COLO668 (cell line): ENCODE data around the gene N4BP2L1.

Experiments used
- DNase-seq: peaks from one replicate; lab custom pipeline; 2025; ENCODE audit not compliant: unreplicated experiment; lab: John Stamatoyannopoulos, UW

Gene N4BP2L1

GRCh38 chr13:32427852-32428580 is at the start of gene N4BP2L1:
Gene N4BP2L1, minus strand, starts transcription at chr13:32428130. Its CDS starts 48 bp downstream, at chr13:32428082.
- DNase-seq = peak; percentile 74

- no peak for DNase-seq
These were observed 49.0 kb upstream of the N4BP2L1 start for GRCh38 chr13:32476892-32477291.

GRCh38 chr13:32476021-32476731 is 48.2 kb upstream of the N4BP2L1 start:
- no peak for DNase-seq

- no peak for DNase-seq
These were observed 47.3 kb upstream of the N4BP2L1 start for GRCh38 chr13:32474999-32475792.

GRCh38 chr13:32473650-32474049 is 45.7 kb upstream of the N4BP2L1 start:
- no peak for DNase-seq

- DNase-seq = no peak
These were observed 44.3 kb upstream of the N4BP2L1 start for GRCh38 chr13:32472194-32472621.

GRCh38 chr13:32471187-32471922 is 43.4 kb upstream of the N4BP2L1 start:
- DNase-seq = no peak

- no peak for DNase-seq
These were observed 40.7 kb upstream of the N4BP2L1 start for GRCh38 chr13:32468502-32469142.

- no peak for DNase-seq
These were observed 28.7 kb upstream of the N4BP2L1 start for GRCh38 chr13:32456591-32456990.

GRCh38 chr13:32455594-32455903 is 27.6 kb upstream of the N4BP2L1 start:
- DNase-seq = no peak

GRCh38 chr13:32454886-32455593 is 27.1 kb upstream of the N4BP2L1 start:
- DNase-seq = no peak

- DNase-seq = no peak
These were observed 26.1 kb upstream of the N4BP2L1 start for GRCh38 chr13:32453981-32454380.

GRCh38 chr13:32448972-32449371 is 21.0 kb upstream of the N4BP2L1 start:
- DNase-seq = no peak

- no peak for DNase-seq
These were observed 20.1 kb upstream of the N4BP2L1 start for GRCh38 chr13:32447894-32448623.

- DNase-seq = no peak
These were observed 19.0 kb upstream of the N4BP2L1 start for GRCh38 chr13:32446773-32447465.

GRCh38 chr13:32446220-32446619 is 18.3 kb upstream of the N4BP2L1 start:
- no peak for DNase-seq

- no peak for DNase-seq
These were observed 17.5 kb upstream of the N4BP2L1 start for GRCh38 chr13:32445461-32445860.

- DNase-seq = peak; percentile 58
These were observed 15.2 kb upstream of the N4BP2L1 start for GRCh38 chr13:32443111-32443510.

- no peak for DNase-seq
These were observed 10.9 kb upstream of the N4BP2L1 start for GRCh38 chr13:32438871-32439270.
